ENCODE data around the gene UBASH3A.

GRCh38 chr21:42400525-42400924 is 3.2 kb upstream of the UBASH3A start:
- TF ChIP-seq CTCF (IDR thresholded peaks at IDR 0.05) (no peak), RAD21 (conservative IDR thresholded peaks at IDR 0.05 in 1 of 2, IDR thresholded peaks at IDR 0.05 in 1 of 2) (no peak)

All from A549 (cell line).